Measurements from ENCODE around the gene METTL3. TPM values are rescaled to one million over a fixed set of nuclear protein-coding genes. Genes with fewer than 3 reads are reported as not detected.
A peak's percentile ranks its signal among the peaks of the same experiment; 100 is the strongest.
"Not testable (repeated sequence)": the region's sequence is repeated elsewhere in the genome, so short reads cannot be mapped to it uniquely, and the experiment has no call there.

Gene METTL3
- 10 to 100 TPM; 25.1 to 26.8 TPM for total RNA-seq
- long read RNA-seq, transcript METTL3-201 (11 exons, 2,015 nt): major isoform, 30 of 40 reads
- long read RNA-seq, partial matches to known transcripts: 1 of 40 reads
- long read RNA-seq, other reads (novel, unspliced or antisense): 8 of 40 reads

- intact Hi-C loops (cut with DNase I): no loop called here
- ATAC-seq (peak; percentile 99), DNase-seq (peak; percentile 99)
These were observed at the start of gene METTL3 for GRCh38 chr14:21510735-21511657. Gene METTL3, minus strand, starts transcription at chr14:21511340. Its CDS starts 117 bp downstream, at chr14:21511223.

DNA sequence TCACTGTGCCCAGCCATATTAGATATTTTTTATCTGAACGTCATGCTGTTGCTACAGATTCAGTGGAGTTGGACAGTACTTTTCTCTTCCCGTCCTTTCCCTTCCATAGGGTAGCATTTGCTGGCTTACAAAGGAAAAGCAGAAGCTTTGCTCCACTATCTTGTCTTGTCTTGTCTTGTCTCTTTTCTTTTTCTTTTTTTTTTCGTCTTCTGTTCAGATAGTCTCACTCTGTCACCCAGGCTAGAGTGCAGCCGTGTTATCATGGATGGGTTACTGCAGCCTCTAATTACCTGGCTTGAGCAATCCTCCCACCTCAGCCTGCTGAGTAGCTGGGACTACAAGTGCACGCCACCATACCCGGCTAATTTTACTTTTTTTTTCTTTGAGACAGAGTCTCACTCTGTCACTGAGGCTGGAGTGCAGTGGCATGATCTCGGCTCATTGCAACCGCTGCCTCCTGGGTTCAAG lies 47.6 kb upstream of the METTL3 start:
- no peak for ATAC-seq
- no peak for DNase-seq
- intact Hi-C loops (cut with DNase I): loop anchor here in 1 of 2 donors (5.0 kb wide), 2 partner anchors 61 to 121 kb away; no protein-coding TSS in a partner anchor

DNA sequence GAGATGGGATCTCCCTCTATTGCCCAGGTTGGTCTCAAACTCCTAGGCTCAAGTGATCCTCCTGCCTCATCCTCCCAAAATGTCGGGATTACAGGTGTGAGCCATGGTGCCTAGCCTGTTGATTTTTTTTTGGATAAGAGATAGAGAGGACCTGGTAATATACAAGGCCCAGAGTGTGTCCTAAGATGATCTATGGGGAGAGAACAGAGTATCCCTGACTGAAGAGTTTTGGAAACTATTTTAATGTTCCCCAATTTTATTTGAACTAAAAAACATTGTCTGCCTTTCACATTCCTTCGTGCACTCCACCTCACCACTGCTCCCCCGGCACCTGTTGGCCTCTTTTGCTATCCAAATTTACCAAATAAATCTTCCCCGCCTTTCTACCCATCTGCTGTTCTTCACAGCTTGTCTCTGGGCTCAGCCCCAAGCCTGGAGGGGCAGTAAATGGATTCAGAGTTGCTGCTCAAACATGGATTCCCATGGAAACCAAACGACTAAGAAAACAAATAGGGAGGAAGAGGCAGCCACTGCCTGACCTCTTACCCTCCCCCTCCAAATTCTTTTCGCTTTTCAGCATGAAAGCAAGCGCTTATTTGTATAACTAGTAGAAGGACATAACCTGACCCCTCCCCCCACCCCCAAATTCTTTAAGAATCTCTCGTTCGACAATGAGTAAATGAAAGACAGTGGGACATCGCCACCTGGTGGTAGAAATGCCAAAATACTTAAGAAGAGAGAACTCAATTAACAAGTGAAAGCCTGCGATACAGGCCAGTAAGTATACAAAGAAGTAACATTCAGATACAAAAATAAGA lies 46.2 kb upstream of the METTL3 start:
- DNase-seq (peak; percentile 65), ATAC-seq (peak; percentile 94)
- intact Hi-C loops (cut with DNase I): loop anchor here in 1 of 2 donors (5.0 kb wide), 2 partner anchors 60 to 120 kb away; no protein-coding TSS in a partner anchor

DNA sequence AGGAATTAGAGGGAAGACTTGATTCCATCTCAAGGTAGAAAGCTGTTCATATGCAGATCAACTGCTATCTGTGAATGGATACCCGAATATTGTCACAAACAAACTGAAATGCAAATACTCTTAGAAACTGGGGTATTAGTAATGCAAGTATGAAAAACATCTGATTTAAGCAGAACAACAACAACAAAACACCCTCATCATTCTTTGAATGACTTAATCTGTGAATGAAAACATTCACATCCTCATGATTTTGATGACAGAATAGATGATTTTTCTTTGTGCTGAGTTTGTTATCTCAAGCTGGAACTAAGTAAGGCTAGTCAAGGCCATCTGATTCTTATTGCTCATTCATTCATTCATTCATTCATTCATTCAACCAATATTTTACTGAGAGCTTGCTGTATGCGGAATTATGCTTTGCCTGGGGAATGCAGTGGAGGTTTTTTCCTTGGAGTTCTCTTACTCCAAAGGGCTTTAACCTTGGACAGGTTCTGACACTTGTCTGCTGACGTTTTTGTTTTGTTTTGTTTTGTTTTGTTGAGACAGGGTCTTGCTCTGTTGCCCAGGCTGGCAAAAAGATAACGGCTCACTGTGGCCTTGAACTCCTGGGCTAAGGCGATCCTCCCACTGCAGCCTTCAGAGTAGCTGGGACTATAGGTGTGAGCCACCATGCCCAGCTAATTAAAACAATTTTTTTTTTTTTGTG lies 45.4 kb upstream of the METTL3 start:
- DNase-seq: no peak
- ATAC-seq: no peak
- intact Hi-C loops (cut with DNase I): loop anchor here in 1 of 2 donors (5.0 kb wide), 2 partner anchors 59 to 119 kb away; no protein-coding TSS in a partner anchor

- ATAC-seq (no peak), DNase-seq (no peak)
- intact Hi-C loops (cut with DNase I): no loop called here
These were observed 42.1 kb upstream of the METTL3 start for GRCh38 chr14:21553266-21553665.

- intact Hi-C loops (cut with DNase I); ATAC-seq; DNase-seq: not testable (repeated sequence)
These were observed 33.4 kb upstream of the METTL3 start for GRCh38 chr14:21544588-21544987.

- intact Hi-C loops (cut with DNase I): no loop called here
- DNase-seq (no peak), ATAC-seq (no peak)
These were observed 32.8 kb upstream of the METTL3 start for GRCh38 chr14:21543963-21544362.

DNA sequence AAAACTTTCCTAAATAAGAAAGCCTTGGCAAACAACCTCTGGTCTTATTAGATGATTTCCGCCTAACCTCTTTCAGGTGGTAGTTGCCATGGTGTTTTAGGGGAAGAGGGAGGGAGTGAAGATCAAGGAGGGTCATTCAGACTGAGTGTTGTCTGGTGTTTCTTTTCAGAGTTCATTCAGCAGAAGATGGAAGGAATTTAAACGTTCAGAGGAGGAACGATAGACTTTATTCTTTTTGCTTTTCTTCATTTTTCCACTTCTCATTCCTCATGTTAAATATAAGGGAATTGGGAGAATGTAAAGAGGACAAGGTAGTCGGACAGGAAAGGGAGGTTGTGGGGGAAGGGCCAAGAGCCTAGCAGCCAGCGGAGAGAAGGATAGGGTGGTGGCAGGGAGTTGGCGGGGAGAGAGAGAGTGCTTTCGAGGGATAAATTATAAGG lies 32.4 kb upstream of the METTL3 start:
- ATAC-seq (no peak), DNase-seq (no peak)
- intact Hi-C loops (cut with DNase I): no loop called here

- ATAC-seq (no peak), DNase-seq (no peak)
- intact Hi-C loops (cut with DNase I): no loop called here
These were observed 30.4 kb upstream of the METTL3 start for GRCh38 chr14:21541413-21542074.

- intact Hi-C loops (cut with DNase I): no loop called here
- no peak for ATAC-seq
These were observed 28.2 kb upstream of the METTL3 start for GRCh38 chr14:21539189-21539940.

GRCh38 chr14:21537090-21537424 lies 25.9 kb upstream of the METTL3 start:
- DNase-seq (no peak), ATAC-seq (no peak)
- intact Hi-C loops (cut with DNase I): no loop called here

More at GRCh38 chr14:21539189-21539940, 28.2 kb upstream of the METTL3 start:
- DNase-seq: no peak

DNA sequence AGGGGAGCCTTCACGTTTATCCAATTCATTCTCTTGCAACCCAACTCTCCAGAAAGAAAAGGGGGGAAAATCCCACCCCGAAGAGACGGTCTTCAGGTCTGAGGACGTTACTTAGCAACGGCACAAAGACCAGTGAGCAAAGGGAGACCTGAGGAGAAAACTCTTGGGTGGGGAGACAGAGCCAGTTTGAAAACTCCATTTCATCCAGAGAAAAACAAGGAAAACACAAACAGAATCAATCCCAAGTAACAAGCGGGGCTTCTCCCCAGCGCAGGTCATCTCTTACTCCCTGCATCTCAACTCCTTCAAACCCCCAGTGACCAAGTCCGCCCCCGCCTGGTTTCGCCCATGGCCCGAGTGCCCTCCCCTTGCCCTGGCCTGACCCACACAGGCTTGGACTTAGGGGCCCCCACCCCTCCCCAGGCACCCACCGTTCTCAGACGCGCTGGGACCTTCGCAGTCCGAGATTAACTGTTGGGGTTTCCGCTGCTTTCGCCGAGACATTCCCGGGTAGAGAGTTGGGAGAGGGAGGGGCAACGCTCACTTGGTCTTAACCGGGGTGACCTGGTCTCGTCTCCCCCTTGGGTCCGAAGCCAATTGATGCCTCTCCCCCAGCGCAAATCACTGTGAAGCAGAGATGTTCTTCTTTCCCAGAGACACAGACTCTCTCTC lies 25.4 kb upstream of the METTL3 start:
- intact Hi-C loops (cut with DNase I): no loop called here
- DNase-seq (no peak), ATAC-seq (peak; percentile 12 to 59)

DNA sequence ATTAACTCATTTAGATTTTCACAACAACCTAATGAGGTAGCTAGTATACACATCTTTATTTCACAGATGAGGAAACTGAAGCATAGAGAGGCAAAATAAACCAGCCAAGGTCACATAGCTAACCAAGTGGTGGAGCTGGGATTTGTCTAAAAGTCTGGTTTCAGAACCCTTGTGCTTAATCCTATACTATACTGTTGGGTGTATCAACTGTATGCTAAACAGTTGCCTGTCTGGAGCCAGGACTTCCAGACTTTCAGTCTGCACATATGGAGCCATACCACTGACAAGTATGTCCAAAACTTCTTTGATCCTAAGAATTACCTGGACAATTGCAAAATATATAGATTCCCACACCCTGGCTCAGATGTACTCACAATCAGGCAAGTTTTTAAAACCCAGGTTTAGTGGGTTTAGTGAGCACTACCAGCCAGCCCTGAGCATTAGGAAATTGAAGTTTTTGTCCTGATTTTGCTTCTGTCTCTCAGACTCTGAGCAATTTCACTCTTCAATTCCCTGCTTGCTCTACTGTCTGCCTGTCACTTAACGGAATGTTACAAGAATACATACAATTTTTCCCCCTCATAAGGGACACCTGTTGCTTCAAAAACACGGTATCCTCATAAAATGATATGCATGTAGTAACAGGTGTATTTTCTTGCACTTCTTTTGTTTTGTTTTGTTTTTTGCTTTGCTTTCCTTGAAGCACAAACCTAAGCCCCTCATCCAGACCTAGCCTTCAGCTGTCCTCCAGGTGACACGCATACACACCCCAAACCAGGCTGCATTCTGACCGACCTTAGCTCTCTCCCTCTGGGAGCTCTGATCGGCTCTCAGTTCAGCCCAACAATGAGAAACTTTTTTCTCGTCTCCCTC lies 24.6 kb upstream of the METTL3 start:
- peak in 1 of 2 donors; percentile 31 for ATAC-seq
- no peak for DNase-seq
- intact Hi-C loops (cut with DNase I): no loop called here

DNA sequence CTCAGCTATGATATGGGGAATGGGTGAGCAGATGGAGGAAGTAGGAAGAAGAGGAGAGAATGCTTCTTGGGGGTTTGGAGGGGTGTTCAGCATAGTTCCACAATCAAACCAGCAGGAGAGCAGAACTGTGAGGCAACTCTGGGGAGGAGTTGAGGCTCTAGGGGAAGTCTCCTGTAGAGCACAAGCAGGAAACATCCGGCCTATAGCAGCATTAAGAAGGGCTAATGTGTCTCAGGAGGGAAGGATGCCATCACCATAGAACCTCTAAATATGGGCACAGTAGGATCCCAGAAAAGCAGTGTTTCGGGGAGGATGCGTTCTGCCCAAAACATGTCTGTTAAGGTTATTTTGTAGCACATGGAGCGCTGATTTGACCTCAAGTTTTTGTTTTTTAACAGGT lies 23.4 kb upstream of the METTL3 start:
- no peak for ATAC-seq

GRCh38 chr14:21533294-21533693 lies 22.2 kb upstream of the METTL3 start:
- intact Hi-C loops (cut with DNase I): no loop called here
- ATAC-seq: no peak
- DNase-seq: no peak

More for the DNA sequence above, 23.4 kb upstream of the METTL3 start:
- DNase-seq: no peak
- intact Hi-C loops (cut with DNase I): no loop called here

GRCh38 chr14:21529515-21529914 lies 18.4 kb upstream of the METTL3 start:
- ATAC-seq (no peak), DNase-seq (no peak)
- intact Hi-C loops (cut with DNase I): no loop called here
